HEK293 (cell line): ENCODE data around the gene VGLL3.

Source experiments
- CTCF ChIP-seq: fragments of 450-650 bp; formaldehyde crosslinking; IDR thresholded peaks from 2 replicates; pipeline ENCODE4 v1.5.1; 2016; ENCODE audit warnings: missing biosample characterization, missing genetic modification characterization
- KLF7 ChIP-seq: fragments of 450-650 bp; formaldehyde crosslinking; IDR thresholded peaks from 2 replicates; pipeline ENCODE4 v1.5.1; 2016; ENCODE audit warnings: missing biosample characterization, missing genetic modification characterization, borderline replicate concordance
- PATZ1 ChIP-seq: fragments of 450-650 bp; formaldehyde crosslinking; IDR thresholded peaks from 2 replicates; pipeline ENCODE4 v1.5.1; 2016; ENCODE audit warnings: missing biosample characterization, missing genetic modification characterization
- RBAK ChIP-seq: fragments of 450-650 bp; formaldehyde crosslinking; IDR thresholded peaks from 2 replicates; pipeline ENCODE4 v1.5.1; 2016; ENCODE audit warnings: missing biosample characterization, missing genetic modification characterization
- REST ChIP-seq: fragments of 450-650 bp; formaldehyde crosslinking; IDR thresholded peaks from 2 replicates; pipeline ENCODE4 v1.5.1; 2016; ENCODE audit warnings: missing biosample characterization, missing genetic modification characterization
- YY1 ChIP-seq: fragments of 450-650 bp; formaldehyde crosslinking; IDR thresholded peaks from 2 replicates; pipeline ENCODE4 v1.5.1; 2018; ENCODE audit warnings: missing biosample characterization, missing genetic modification characterization
- ZBTB26 ChIP-seq: fragments of 450-650 bp; formaldehyde crosslinking; optimal IDR thresholded peaks from 2 replicates; pipeline ENCODE3; 2016; ENCODE audit warnings: missing biosample characterization, mild to moderate bottlenecking, missing genetic modification characterization
- ZFP3 ChIP-seq: fragments of 450-650 bp; formaldehyde crosslinking; IDR thresholded peaks from 2 replicates; pipeline ENCODE4 v1.5.1; 2016; ENCODE audit warnings: low read depth, missing biosample characterization, missing genetic modification characterization
- ZNF133 ChIP-seq: fragments of 450-650 bp; formaldehyde crosslinking; IDR thresholded peaks from 2 replicates; pipeline ENCODE4 v1.5.1; 2016; ENCODE audit warnings: missing biosample characterization, missing genetic modification characterization
- ZNF148 ChIP-seq: fragments of 450-650 bp; formaldehyde crosslinking; IDR thresholded peaks from 2 replicates; pipeline ENCODE4 v1.5.0; 2017; ENCODE audit warnings: missing biosample characterization, missing genetic modification characterization, borderline replicate concordance
- ZNF175 ChIP-seq: fragments of 450-650 bp; formaldehyde crosslinking; IDR thresholded peaks from 2 replicates; pipeline ENCODE4 v1.5.1; 2016; ENCODE audit warnings: missing biosample characterization, missing genetic modification characterization
- ZNF24 ChIP-seq: fragments of 450-650 bp; formaldehyde crosslinking; IDR thresholded peaks from 2 replicates; pipeline ENCODE4 v1.5.1; 2016; ENCODE audit warnings: missing biosample characterization, missing genetic modification characterization
- ZNF274 ChIP-seq, 2 experiments: fragments of 200-500 bp in 1 of 2; fragments of 450-650 bp in 1 of 2; sonication (Bioruptor generic) in 1 of 2; formaldehyde crosslinking in 1 of 2; IDR thresholded peaks; 2 replicates each; pipeline versions ENCODE4 v1.5.1 to v1.6.1; 2014 to 2016; ENCODE audit warnings: borderline replicate concordance in 1 of 2, inconsistent platforms in 1 of 2, low read length in 1 of 2, missing biosample characterization in 1 of 2, missing genetic modification characterization in 1 of 2
- ZNF423 ChIP-seq: fragments of 450-650 bp; formaldehyde crosslinking; IDR thresholded peaks from 2 replicates; pipeline ENCODE4 v1.5.1; 2016; ENCODE audit warnings: missing biosample characterization, missing genetic modification characterization

GRCh38 chr3:86913160-86913559 is 77.8 kb downstream of the VGLL3 start:
- TF ChIP-seq REST (tag by site-specific recombination) = no peak
- no peak for TF ChIP-seq ZNF423 (tag by site-specific recombination)
- no peak for TF ChIP-seq ZNF24 (tag by site-specific recombination)
- no peak for TF ChIP-seq CTCF (tag by site-specific recombination)
- TF ChIP-seq ZNF175 (tag by site-specific recombination) = no peak
- TF ChIP-seq YY1 (tag by site-specific recombination) = no peak
- TF ChIP-seq ZBTB26 (tag by site-specific recombination) = no peak
- TF ChIP-seq ZFP3 = no peak
- TF ChIP-seq KLF7 (tag by site-specific recombination) = no peak
- no peak for TF ChIP-seq ZNF274 (IDR thresholded peaks at IDR 0.05; ENCODE audit: low read length)
- TF ChIP-seq ZNF274 (tag by site-specific recombination; IDR thresholded peaks at IDR 0.05; ENCODE audit: borderline replicate concordance) = no peak
- TF ChIP-seq PATZ1 = no peak
- TF ChIP-seq RBAK = no peak
- TF ChIP-seq ZNF148 (tag by site-specific recombination) = no peak
- no peak for TF ChIP-seq ZNF133 (tag by site-specific recombination)
